HG03354 (cell line): ENCODE results near the gene OXNAD1.

Source experiments
- ATAC-seq: cut with Tn5 transposase; IDR thresholded peaks from one replicate; pipeline ENCODE4 v1.9.1; 2021; ENCODE audit warnings: mild to moderate bottlenecking; ENCODE audit not compliant: unreplicated experiment, poor library complexity, severe bottlenecking

The OXNAD1 gene

DNA sequence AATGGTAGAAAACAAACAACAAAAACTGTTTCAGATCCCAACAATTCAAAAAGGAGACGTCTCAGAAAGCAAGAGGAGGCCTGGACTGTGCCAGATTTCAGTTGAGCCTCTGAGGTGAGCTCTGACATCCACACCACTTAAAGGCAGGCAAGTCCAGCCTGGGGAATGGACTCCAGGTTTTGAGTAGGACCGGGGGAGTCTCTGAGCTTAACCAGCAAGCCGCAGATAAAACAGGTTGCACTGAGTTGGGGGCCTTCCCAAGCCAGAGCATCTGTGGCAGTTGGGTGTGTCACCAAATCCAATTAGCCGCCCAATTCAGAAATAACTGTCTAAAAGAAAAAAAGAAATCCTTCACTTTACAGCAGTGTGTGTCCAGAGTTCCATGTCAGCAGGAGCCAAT lies 54.7 kb downstream of the OXNAD1 start:
- ATAC-seq, result no peak

DNA sequence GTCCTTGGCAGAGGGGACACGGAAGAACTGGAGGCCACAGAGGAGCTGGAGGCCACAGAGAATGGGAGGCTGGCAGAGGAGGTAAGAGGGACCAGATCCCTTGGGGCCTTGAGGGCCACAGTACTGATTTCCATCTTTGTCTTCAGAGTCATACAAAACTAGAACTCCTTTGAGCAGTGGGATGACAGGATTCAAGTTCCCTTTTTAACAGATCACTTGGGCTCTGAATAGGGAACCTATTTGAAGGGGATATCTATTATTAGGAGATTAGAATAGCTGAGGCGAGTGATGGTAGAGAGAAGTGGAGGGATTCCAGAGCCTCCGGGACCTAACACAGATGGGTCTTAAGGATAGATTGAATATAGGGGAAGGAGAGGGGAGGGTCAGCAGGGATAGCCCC lies 55.7 kb downstream of the OXNAD1 start:
- ATAC-seq, result no peak

DNA sequence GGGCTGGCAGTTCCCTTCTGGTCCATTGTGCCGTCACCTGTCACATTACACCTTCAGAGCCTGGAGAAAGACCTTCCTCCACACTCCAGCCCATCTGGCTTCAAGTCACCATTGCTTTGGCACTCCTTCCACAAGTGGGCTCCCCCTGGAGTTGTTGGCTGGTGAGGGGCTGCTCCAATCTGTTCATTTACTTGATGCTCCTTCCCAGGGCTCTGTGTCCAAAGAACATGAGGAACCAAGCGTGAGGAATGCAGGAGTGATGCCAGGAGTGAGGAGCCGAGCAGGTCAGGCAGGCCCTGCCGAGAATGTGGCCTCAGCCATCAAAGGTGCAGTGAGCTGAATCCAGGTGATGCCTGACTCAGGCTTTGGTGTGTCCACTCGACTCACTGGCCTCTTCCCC lies 57.2 kb downstream of the OXNAD1 start:
- ATAC-seq, result no peak

DNA sequence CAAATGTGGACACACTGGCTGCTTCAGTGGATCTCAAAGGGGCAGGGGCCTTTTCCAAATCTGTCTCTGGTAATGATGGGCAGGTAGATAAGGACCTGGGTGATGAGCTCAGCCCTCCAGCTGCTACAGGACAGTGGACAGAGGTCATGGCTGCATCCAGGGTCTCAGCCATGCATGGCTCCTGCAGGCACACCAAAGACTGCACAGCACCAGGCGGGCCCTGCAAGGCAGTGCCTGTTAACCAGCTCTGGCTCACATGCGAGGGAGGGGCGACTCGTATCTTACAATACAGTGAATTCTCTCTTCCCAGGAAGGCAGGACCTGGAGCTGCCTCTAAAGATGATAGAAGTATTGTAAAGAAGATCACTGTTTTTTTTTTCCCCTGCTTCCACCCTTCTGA lies 58.7 kb downstream of the OXNAD1 start:
- no peak for ATAC-seq

DNA sequence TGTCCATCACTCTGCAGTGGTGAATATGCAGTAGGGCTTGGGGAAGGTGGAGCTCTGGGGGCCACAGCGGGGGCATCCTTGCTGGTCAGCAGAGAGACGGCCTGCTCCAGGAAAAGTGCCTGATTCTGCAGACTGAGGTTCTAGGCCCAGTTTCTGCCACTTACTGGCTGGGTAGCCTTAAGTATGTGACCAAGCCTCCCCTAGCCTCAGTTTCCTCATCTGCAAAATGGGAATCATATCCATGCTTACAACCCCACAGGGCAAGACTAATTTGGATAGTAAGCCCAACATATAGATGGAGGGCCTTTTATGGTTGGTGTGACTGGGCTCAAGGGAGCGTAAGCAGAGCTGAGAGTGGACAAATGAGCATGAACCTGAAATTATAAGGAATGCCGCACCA lies 60.8 kb downstream of the OXNAD1 start:
- ATAC-seq, result no peak

DNA sequence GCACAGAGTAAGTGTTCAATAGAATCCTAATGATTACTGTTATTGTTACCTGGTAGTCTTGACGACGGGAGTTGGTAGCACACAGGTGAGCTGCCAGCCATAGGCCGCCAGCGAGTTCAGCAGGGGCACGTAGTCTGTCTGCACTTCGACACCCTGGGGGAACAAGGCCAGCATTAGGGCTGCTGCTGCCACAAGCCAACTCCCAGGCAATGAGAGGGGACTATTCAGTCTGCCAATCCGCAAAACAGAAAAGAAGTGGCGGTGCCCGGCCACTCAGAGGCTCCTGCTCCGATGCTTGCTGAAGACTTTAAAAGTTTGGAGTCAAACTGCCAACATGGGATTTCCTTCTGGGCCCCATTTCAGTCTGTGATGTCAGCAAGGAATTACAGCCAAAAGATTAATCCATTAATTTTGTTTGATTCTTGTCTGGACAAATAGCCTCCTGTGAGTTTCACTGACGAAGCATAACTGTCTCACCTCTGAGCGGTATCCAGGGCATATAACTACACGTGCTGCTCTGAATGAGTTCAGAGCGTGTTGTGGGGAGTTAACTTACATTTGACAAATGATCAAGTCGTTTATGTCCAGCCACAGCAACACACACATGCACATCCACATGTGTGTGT lies 61.8 kb downstream of the OXNAD1 start:
- no peak for ATAC-seq

DNA sequence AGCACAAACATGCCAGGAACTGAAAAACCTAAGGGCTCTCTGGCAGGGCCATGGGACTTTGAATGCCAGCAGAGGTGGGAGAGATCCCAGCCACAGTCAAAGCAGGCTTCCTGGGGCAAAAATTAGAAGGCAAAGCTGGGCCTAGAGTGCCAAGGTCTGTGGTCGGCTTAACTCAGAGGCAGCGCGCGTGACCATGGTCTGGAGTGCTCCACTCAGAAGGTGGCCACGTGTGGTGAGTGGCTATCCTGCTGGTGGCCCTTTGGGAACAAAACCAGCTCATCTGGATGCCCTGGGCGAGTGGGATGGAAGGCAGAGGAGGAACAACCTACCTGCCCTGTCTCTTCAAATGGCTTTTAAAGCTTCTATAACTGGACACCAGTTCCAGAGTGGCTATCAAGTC lies 63.1 kb downstream of the OXNAD1 start:
- ATAC-seq, result no peak

DNA sequence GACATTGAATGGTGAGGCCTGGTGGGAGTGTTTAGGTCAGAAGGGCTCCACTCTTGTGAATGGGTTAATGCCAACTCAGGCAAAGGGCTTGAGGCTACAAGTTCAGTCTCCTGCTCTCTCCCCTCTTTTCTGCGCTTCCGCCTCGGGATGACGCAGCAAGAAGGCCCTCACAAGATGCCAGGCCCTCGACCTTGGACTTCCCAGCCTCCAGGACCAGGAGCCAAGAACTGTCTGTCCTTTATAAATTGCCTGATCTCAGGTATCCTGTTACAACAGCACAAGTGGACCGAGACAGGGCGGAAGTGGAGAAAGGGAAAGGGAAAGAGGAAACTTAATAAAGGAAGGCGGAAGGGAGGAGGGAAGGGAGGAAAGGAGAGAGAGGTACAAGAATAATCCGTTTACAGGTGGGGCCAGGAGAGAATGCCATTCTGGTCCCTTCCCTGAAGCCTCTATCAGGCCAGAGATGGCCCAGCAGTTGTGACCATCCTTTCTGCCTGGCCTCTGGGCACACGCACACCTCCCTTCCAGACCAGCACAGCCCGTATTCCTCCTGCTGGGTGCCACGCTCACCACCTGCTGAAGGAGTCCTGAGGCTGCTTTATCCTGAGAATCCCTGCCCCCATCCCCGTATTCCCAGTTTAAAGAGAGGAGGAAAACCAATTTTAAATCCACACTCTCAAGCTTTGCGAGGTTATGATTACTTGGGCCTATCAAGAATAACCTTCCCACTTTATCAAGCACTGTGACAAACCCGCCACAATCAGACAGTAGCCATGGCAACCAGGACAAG lies 64.2 kb downstream of the OXNAD1 start:
- no peak for ATAC-seq

DNA sequence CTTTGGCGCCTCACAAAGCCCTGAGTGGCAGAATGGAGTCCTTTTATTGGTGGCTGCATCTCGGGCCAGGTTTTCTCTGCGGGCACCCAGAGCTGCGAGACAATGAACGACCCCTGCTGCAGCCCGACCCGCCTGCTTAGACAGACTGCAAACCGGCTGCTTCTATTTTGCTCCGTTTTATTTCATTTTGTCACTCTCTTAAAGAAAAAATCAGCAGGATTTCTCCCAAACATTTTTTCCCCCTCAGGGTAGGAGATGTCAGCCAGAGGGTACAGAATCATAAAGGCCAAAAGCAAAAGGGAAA lies 64.8 kb downstream of the OXNAD1 start:
- no peak for ATAC-seq

DNA sequence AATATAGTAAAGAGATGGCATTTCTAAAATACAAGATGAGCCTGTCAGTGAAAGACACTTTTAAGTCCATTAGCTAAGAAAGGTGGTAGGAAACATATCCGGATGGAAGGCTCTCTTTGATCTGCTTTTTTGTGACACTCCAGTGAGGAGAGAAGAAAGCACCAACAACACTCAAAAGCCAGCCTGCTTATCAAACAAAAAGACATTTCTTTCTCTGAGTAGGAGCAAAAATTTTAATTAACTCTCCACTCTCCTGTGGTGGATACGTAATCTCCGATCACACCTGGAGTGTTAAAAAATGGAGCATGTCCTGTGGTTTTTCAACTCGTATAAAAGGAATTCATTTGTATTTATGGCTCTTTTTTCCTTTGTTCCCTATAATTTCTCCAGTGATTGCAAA lies 65.3 kb downstream of the OXNAD1 start:
- no peak for ATAC-seq

DNA sequence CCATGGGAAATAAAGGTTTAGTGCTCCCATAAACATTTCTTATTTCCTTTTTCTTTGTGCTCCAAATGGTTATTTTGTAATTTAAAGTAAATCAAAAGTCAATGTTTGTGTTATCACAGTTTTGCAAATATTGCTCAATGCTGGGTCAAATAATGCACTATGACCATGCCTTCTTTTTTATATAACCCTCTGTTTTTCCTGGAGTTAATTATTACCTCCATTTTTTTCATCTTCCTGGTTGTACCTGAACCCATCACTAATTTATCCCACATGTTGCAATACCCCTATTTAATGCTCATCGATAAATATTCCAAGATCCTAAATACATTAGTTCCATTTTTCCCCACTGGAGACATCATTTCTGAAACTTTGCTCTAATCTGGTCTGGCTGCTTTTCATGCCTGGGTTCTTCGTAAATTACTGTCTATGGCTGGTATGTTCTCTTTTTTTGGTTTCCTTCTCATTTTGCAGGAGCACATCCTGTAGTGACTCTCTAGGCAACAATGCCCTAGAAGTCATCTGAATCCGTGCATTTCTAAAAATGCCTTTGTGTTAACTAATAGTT lies 66.4 kb downstream of the OXNAD1 start:
- no peak for ATAC-seq

DNA sequence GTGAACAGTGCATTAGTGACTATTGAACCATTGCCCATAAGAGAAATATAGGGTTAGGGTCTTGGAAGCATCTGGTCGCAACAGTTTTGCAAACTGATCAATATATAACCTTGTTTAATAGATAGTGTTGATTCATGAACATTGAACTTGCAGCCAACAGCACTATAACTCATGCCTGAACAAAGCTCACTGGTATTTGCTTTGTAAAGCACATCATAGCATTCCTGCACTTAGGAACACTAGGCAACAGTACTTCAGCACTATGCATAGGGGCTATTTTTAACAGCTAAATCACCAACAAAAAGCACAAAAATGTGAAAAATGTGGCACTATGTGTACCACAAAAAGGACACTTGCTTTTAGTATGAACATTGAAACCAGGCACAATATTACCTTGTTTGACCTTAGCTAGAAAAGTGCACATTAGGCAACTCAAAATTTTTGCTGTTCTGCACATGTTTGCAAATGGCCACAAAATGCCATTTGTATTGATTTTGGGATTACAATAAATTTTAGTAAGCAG lies 68.0 kb downstream of the OXNAD1 start:
- ATAC-seq, result no peak

DNA sequence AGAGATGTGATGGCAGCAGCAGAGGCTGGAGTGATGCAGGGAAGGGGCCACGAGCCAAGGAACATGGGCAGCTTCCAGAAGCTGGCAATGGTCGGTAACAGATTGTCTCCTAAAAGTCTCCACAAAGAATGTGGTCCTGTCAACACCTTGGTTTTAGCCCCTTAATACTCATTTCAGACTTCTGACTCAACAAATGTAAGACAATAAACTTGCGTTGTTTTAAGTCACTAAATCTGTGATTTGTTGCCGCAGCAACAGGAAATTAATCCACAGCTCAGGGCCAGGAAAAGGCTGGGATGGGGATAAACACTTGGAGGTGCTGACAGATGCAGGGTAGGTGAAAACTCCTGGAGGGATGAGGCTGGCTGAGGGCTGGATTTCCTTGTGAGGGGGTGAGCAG lies 69.9 kb downstream of the OXNAD1 start:
- no peak for ATAC-seq

DNA sequence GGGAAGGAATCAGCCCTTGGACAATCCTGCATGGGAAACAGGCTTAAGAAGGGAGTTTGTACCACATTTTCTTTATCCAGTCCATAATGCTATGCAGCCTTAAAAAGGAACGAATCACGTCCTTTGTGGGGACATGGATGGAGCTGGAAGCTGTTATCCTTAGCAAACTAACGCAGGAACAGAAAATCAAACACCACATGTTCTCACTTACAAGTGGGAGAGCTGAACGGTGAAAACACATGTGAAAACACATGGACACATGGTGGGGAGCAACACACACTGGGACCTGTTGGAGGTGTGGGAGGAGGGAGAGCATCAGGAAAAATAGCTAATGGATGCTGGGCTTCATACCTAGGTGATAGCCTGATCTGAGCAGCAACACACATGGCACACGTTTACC lies 70.3 kb downstream of the OXNAD1 start:
- ATAC-seq, result no peak

DNA sequence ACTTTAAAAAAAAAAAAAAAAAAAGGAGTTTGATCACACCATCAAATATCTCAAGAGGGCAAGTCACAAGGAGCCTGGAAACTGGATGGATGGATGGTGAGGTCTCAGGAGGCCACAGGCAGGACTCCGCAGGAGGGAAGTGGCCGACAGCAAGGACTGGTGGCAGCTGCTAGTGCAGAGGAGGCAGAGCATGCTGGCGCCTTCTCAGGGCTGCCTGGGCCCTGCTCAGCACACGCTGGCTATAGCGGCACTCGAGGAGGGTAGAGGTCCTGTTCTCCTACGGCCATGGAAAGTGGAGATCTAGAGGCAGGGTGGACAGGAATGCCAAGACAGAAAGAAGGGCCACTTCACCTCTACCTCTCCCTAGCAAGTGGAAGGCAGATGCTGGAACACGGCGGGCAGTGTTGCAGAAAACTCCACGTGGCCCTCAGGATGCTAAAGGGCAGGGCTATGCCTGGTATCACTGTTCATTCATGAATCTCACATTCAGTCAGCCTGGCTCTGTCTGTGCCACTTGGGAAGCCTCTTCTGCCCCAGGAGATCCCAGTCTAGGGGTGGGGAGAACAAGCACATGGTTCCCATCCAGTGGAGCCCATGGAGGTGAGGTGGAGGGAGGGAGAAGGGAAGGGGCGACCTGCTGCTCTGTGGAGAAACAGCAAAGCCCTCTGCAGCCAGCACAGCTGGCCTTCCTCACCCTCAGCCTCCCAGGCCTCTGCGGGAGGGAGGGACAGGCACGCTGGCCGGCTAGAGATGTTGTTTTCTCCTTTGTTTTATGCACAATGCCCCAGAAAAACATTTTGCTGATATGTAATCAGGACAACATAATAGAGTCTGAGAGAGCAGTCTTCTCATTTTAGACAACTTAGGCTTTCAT lies 71.0 kb downstream of the OXNAD1 start:
- no peak for ATAC-seq

DNA sequence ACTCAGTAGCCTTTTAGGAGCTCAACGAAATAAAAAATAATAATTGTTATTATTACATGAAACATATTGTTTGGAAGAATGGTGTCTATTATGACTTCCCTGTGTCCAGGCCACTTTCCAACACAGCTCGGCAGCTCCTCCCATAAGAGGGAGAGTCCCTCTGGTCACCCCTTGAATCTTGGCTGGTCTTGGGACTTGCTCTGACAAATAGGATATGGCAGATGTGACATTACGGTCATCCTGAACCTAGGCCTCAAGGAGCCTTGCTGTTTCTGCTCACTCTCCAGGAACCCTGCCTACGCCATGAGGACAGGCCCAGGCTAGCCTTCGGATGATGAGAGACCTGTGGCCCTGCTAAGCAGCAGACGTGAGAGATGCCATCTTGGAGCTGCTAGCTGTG lies 71.8 kb downstream of the OXNAD1 start:
- no peak for ATAC-seq

DNA sequence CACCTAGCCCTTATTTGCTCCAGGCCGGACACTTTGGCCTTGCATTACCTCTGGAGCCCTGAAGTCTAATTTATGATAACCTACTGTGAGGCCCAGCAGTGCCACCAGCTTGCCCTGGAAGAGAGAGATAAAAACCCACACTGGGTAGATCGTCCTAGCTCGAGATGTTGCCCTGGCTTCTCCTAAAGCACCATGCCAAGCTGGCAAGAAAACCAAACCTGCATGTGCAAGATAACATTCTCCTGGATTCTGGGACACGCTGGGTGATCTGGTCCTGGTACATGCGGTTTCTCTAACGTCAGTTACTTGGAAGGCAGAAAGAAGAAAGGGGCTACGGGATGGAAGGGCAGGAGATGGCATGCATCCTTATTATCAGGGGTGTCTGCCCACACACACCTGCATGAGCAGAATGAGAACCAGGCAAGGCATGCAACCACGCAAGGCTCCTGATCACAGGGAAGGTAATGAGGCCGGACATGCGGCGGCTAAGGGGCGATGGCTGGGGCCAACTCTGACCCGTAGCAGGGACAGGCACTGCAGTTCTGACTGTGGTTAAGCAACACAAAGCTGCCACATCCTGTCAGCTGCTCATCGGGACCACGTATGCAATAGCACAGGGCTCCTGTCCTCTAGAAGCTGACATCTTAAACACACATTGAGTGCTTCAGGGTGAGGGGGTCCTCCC lies 73.0 kb downstream of the OXNAD1 start:
- peak; percentile 89 for ATAC-seq

DNA sequence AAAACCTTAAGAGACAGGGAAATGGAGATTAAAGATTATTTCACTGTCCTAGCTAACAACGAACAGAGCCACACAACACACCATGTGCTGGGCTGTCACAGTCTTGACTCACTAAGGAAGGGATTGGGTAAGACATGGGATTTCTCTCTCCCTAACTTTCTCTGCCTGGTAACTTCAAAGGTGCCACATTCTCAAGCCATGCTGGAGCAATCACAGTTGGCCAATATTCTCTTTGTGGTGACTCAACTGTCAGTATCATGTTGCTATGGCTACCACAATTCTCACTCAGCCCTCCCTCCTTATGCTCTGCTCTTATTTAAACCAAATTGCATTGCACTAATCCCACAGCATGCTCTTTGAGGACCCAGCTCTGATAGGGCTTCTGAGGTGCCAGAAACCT lies 74.0 kb downstream of the OXNAD1 start:
- ATAC-seq, result peak; percentile 67

DNA sequence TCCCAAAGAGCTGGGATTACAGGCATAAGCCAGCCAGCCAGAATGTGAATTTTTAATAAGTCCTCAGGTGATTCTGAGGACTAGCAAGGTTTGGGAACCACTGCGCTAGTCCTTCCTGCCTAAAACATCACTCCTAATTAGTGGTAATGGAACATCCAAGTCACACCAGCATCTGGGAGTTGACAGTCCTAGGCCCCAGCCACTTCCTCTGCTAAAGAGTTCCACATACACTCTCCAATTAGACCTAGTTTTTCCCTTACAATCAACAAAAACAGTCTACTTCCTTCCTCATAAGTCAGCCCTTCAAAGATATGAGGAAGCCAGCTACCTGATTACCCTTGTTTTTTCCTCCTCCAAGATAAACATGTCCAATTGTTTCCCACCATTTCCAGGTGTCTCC lies 78.1 kb downstream of the OXNAD1 start:
- ATAC-seq, result no peak
